GM20431 (cell line): ENCODE results near the gene ABCC3.

ENCODE experiments used
- in situ Hi-C: fragments of 300-500 bp; cut with MseI, MboI; formaldehyde crosslinking; loops from one replicate; pipeline ENCODE4 v1.15.0; 2020; ENCODE audit warnings: low sequenced_read_pairs; ENCODE audit not compliant: unreplicated experiment

Gene ABCC3

GRCh38 chr17:50602836-50603235, 31.8 kb upstream of the ABCC3 start:
- in situ Hi-C loops = no loop called here

- in situ Hi-C loops = no loop called here
These were observed 31.3 kb upstream of the ABCC3 start for GRCh38 chr17:50603340-50603739.

- in situ Hi-C loops = no loop called here
These were observed 30.2 kb upstream of the ABCC3 start for GRCh38 chr17:50604513-50604912.

GRCh38 chr17:50605429-50605828, 29.3 kb upstream of the ABCC3 start:
- in situ Hi-C loops = no loop called here

- in situ Hi-C loops = no loop called here
These were observed 27.0 kb upstream of the ABCC3 start for GRCh38 chr17:50607522-50608175.

GRCh38 chr17:50608700-50609379, 25.8 kb upstream of the ABCC3 start:
- in situ Hi-C loops = no loop called here

- in situ Hi-C loops = no loop called here
These were observed 25.2 kb upstream of the ABCC3 start for GRCh38 chr17:50609380-50610074.

GRCh38 chr17:50611634-50612033, 23.0 kb upstream of the ABCC3 start:
- in situ Hi-C loops = no loop called here

- in situ Hi-C loops = no loop called here
These were observed 22.4 kb upstream of the ABCC3 start for GRCh38 chr17:50612281-50612680.

- in situ Hi-C loops = no loop called here
These were observed 21.4 kb upstream of the ABCC3 start for GRCh38 chr17:50613007-50613992.

- in situ Hi-C loops = no loop called here
These were observed 20.1 kb upstream of the ABCC3 start for GRCh38 chr17:50614471-50615051.

- in situ Hi-C loops = no loop called here
These were observed 18.9 kb upstream of the ABCC3 start for GRCh38 chr17:50615828-50616227.

GRCh38 chr17:50618300-50618699, 16.4 kb upstream of the ABCC3 start:
- in situ Hi-C loops = no loop called here

GRCh38 chr17:50618941-50619340, 15.7 kb upstream of the ABCC3 start:
- in situ Hi-C loops = no loop called here

- in situ Hi-C loops = no loop called here
These were observed 15.2 kb upstream of the ABCC3 start for GRCh38 chr17:50619489-50619888.

GRCh38 chr17:50620237-50620636, 14.4 kb upstream of the ABCC3 start:
- in situ Hi-C loops = no loop called here

GRCh38 chr17:50620858-50621257, 13.8 kb upstream of the ABCC3 start:
- in situ Hi-C loops = no loop called here

- in situ Hi-C loops = no loop called here
These were observed 13.1 kb upstream of the ABCC3 start for GRCh38 chr17:50621574-50622031.

GRCh38 chr17:50624321-50624934, 10.3 kb upstream of the ABCC3 start:
- in situ Hi-C loops = no loop called here
